Panc1 (cell line): ENCODE results near the gene ARL14EPL. TPM values are rescaled to one million over a fixed set of nuclear protein-coding genes. Genes with fewer than 3 reads are reported as not detected.
"Not testable (repeated sequence)": the region's sequence is repeated elsewhere in the genome, so short reads cannot be mapped to it uniquely, and the experiment has no call there.

Experiments used
- ATAC-seq: fragments of 200-7000 bp; cut with Tn5 transposase; 2 replicates; pipeline ENCODE4 v1.9.1; 2020; ENCODE audit warnings: mild to moderate bottlenecking, moderate library complexity
- BruUV-seq: library from RNA; stranded (reverse); fragments of 400-500 nt; replicated peaks from 2 replicates; lab custom pipeline; 2021; lab: Mats Ljungman, UMichigan
- CTCF ChIA-PET: fragments of 300-600 bp; sonication (Branson Sonifier 250); formaldehyde crosslinking; loops from one replicate; lab custom pipeline; 2022; ENCODE audit warnings: antibody characterized with exemption; lab: Charles Lee
- POLR2A ChIA-PET: fragments of 300-600 bp; sonication (Branson Sonifier 250); formaldehyde crosslinking; loops from one replicate; lab custom pipeline; 2022; ENCODE audit warnings: antibody characterized with exemption; lab: Charles Lee
- DNase-seq: peaks from one replicate; pipeline ENCODE4 v3.0.0-alpha.2; 2010; ENCODE audit warnings: low read depth, low spot score
- H3K27ac ChIP-seq: 2 replicates; pipeline ENCODE4 v1.5.1; 2011; ENCODE audit warnings: mild to moderate bottlenecking, low read length, inconsistent platforms
- H3K27me3 ChIP-seq: fragments of 200-500 bp; sonication (Bioruptor generic); 2 replicates; pipeline ENCODE4 v1.6.0; 2014; ENCODE audit warnings: low read length, inconsistent platforms; ENCODE audit not compliant: control insufficient read depth, insufficient read depth
- H3K36me3 ChIP-seq: fragments of 200-500 bp; sonication (Bioruptor generic); 2 replicates; pipeline ENCODE4 v1.5.1; 2014; ENCODE audit warnings: inconsistent platforms, mild to moderate bottlenecking, low read length, moderate library complexity; ENCODE audit not compliant: control insufficient read depth, insufficient read depth
- H3K4me1 ChIP-seq: 2 replicates; pipeline ENCODE4 v1.5.1; 2011; ENCODE audit warnings: inconsistent platforms, mild to moderate bottlenecking, low read length, moderate library complexity; ENCODE audit not compliant: control insufficient read depth, insufficient read depth
- H3K4me3 ChIP-seq, 2 experiments: 2 replicates each; pipeline ENCODE4 v1.5.1; 2011 to 2012; ENCODE audit warnings: low read depth in 2 of 2, low read length in 2 of 2, mild to moderate bottlenecking in 2 of 2, inconsistent platforms in 1 of 2, moderate library complexity in 1 of 2
- H3K9me3 ChIP-seq: fragments of 200-500 bp; sonication (Bioruptor generic); 2 replicates; pipeline ENCODE4 v1.5.1; 2014; ENCODE audit warnings: low read depth, mild to moderate bottlenecking, inconsistent platforms, low read length, moderate library complexity; ENCODE audit not compliant: control insufficient read depth, insufficient read depth
- CTCF ChIP-seq: fragments of 450-650 bp; IDR thresholded peaks from 2 replicates; pipeline ENCODE4 v1.5.1; 2017; ENCODE audit warnings: mild to moderate bottlenecking
- POLR2AphosphoS5 ChIP-seq: IDR thresholded peaks from 2 replicates; pipeline ENCODE4 v1.6.1; 2012; ENCODE audit warnings: mild to moderate bottlenecking, low read depth, low read length, moderate library complexity
- REST ChIP-seq, 2 experiments: IDR thresholded peaks; 2 replicates each; pipeline ENCODE4 v1.6.1; 2011 to 2012; ENCODE audit warnings: low read depth in 2 of 2, control low read depth in 1 of 2, low read length in 1 of 2, mild to moderate bottlenecking in 1 of 2, moderate library complexity in 1 of 2; ENCODE audit not compliant: insufficient read depth in 1 of 2
- SIN3A ChIP-seq: IDR thresholded peaks from 2 replicates; pipeline ENCODE4 v1.6.1; 2012; ENCODE audit warnings: low read depth, mild to moderate bottlenecking, low read length, moderate library complexity, borderline replicate concordance; ENCODE audit not compliant: insufficient read depth
- TCF7L2 ChIP-seq: IDR thresholded peaks from 2 replicates; pipeline ENCODE4 v1.6.1; 2011; ENCODE audit warnings: mild to moderate bottlenecking, low read depth, low read length, inconsistent platforms
- in situ Hi-C: cut with HindIII; loops from 2 replicates; pipeline ENCODE4 v1.10.0; 2016; ENCODE audit warnings: low sequenced_read_pairs, low pct_unique_long_range_greater_than_20kb
- intact Hi-C: fragments of 100-400 bp; cut with micrococcal nuclease; formaldehyde crosslinking; loops from one replicate; pipeline ENCODE4 v1.10.0; 2022; ENCODE audit not compliant: unreplicated experiment
- total RNA-seq: library from RNA; stranded (reverse); gene quantifications from one replicate; pipeline ENCODE4 v1.2.1, GENCODE V29; 2021; ENCODE audit not compliant: unreplicated experiment

ARL14EPL gene
- total RNA-seq, 1 experiment from 2014 or later, result not detected

GRCh38 chr5:116098998-116099397 lies 66.7 kb downstream of the ARL14EPL start:
- BruUV-seq, result no TSS peak
- Histone ChIP-seq H3K27ac (no peak overlapping the region), H3K4me3 (no peak overlapping the region), H3K36me3 (peaks cover 6% of the 10 kb centered on the region; the same call in 1 of the 2 replicates), H3K4me1 (no peaks in the 10 kb centered on the region), H3K9me3 (no peaks in the 10 kb centered on the region), H3K27me3 (no peaks in the 10 kb centered on the region)
- POLR2A ChIA-PET, result no interaction called here
- CTCF ChIA-PET, result no interaction called here
- TF ChIP-seq CTCF (no peak), REST (IDR thresholded peaks at IDR 0.05; ENCODE audit: insufficient read depth in 1 of 2, low read depth in 2 of 2, low read length in 1 of 2) (no peak), SIN3A (no peak), TCF7L2 (no peak), POLR2AphosphoS5 (no peak)
- no peak for ATAC-seq
- intact Hi-C loops, result no loop called here
- in situ Hi-C loops, result no loop called here
- no peak for DNase-seq

GRCh38 chr5:116104941-116105340 lies 72.7 kb downstream of the ARL14EPL start:
- CTCF ChIA-PET, H3K36me3 ChIP-seq, POLR2A ChIA-PET, BruUV-seq, H3K9me3 ChIP-seq, H3K4me1 ChIP-seq, H3K27me3 ChIP-seq, H3K4me3 ChIP-seq, in situ Hi-C loops, ATAC-seq, DNase-seq, H3K27ac ChIP-seq, intact Hi-C loops: not testable (repeated sequence)

Other genes with a start within 250 kb of the ARL14EPL start
- not detected for gene CDO1, start 215.8 kb upstream of the ARL14EPL start, total RNA-seq
- 52.0 TPM for gene ATG12, start 190.9 kb upstream of the ARL14EPL start, total RNA-seq
- gene AP3S1, start 190.5 kb upstream of the ARL14EPL start, total RNA-seq, result 88.8 TPM
- 0.08 TPM for gene LVRN, start 70.0 kb upstream of the ARL14EPL start, total RNA-seq
- gene COMMD10, start 52.6 kb downstream of the ARL14EPL start, total RNA-seq, result 37.9 TPM